ENCODE results near the gene CREG1.

GRCh38 chr1:167565922-167566321 lies 12.4 kb upstream of the CREG1 start:
- TF ChIP-seq GATA1 (IDR thresholded peaks at IDR 0.05; ENCODE audit: low read depth, low read length) = no peak
- TF ChIP-seq POLR2A (IDR thresholded peaks at IDR 0.05; ENCODE audit: low read length) = no peak
